DOHH2 (cell line): ENCODE measurements around the gene PRR15L.

Experiments used
- H3F3A ChIP-seq: fragments of 200-600 bp; sonication (generic), shearing (Covaris generic); 2 replicates; pipeline ENCODE4 v1.6.0; 2016; ENCODE audit warnings: antibody characterized with exemption, mild to moderate bottlenecking; ENCODE audit not compliant: control insufficient read depth, insufficient read depth
- H3K27ac ChIP-seq: fragments of 200-600 bp; sonication (generic); 2 replicates; pipeline ENCODE4 v1.5.1; 2014; ENCODE audit warnings: low read depth, mild to moderate bottlenecking, low read length, moderate library complexity
- H3K27me3 ChIP-seq: fragments of 200-600 bp; sonication (generic); 2 replicates; pipeline ENCODE4 v1.6.1; 2014; ENCODE audit warnings: mild to moderate bottlenecking, low read length, mixed read lengths; ENCODE audit not compliant: control insufficient read depth
- H3K36me3 ChIP-seq: fragments of 200-600 bp; sonication (generic); 2 replicates; pipeline ENCODE4 v1.6.1; 2014; ENCODE audit warnings: mild to moderate bottlenecking, low read length, moderate library complexity, mixed read lengths; ENCODE audit not compliant: control insufficient read depth
- H3K4me1 ChIP-seq: fragments of 200-600 bp; sonication (generic); 2 replicates; pipeline ENCODE4 v1.6.1; 2014; ENCODE audit warnings: mild to moderate bottlenecking, low read length, mixed read lengths; ENCODE audit not compliant: control insufficient read depth
- H3K4me2 ChIP-seq: fragments of 200-600 bp; sonication (generic); 2 replicates; pipeline ENCODE4 v1.6.0; 2014; ENCODE audit warnings: mild to moderate bottlenecking, low read length, moderate library complexity
- H3K4me3 ChIP-seq: fragments of 200-600 bp; sonication (generic); 2 replicates; pipeline ENCODE4 v1.5.1; 2014; ENCODE audit warnings: mild to moderate bottlenecking, low read length, mixed read lengths
- H3K79me2 ChIP-seq: fragments of 200-600 bp; sonication (generic); 2 replicates; pipeline ENCODE4 v1.6.1; 2014; ENCODE audit warnings: mild to moderate bottlenecking, low read length, mixed read lengths; ENCODE audit not compliant: control insufficient read depth
- H3K9me2 ChIP-seq: fragments of 200-600 bp; sonication (generic); replicated peaks from 2 replicates; pipeline ENCODE4 v1.6.1; 2014; ENCODE audit warnings: mild to moderate bottlenecking, low read length, mixed read lengths; ENCODE audit not compliant: control insufficient read depth
- H3K9me3 ChIP-seq: fragments of 200-600 bp; sonication (generic); 2 replicates; pipeline ENCODE4 v1.6.1; 2014; ENCODE audit warnings: antibody characterized with exemption, low read length, mixed read lengths; ENCODE audit not compliant: control insufficient read depth, insufficient read depth
- H4K20me1 ChIP-seq: fragments of 200-600 bp; sonication (generic); 2 replicates; pipeline ENCODE4 v1.6.0; 2014; ENCODE audit warnings: low read depth, mild to moderate bottlenecking, antibody characterized with exemption, low read length, moderate library complexity; ENCODE audit not compliant: control insufficient read depth, insufficient read depth
- CTCF ChIP-seq: fragments of 200-600 bp; sonication (generic); IDR thresholded peaks from one replicate; pipeline ENCODE4 v1.5.1; 2014; ENCODE audit warnings: antibody characterized with exemption, mild to moderate bottlenecking, low read depth, low read length; ENCODE audit not compliant: poor library complexity, severe bottlenecking
- EZH2phosphoT487 ChIP-seq: fragments of 200-600 bp; sonication (generic); IDR thresholded peaks from 2 replicates; pipeline ENCODE4 v1.6.1; 2017; ENCODE audit warnings: borderline replicate concordance, mild to moderate bottlenecking, antibody characterized with exemption, low read length, moderate library complexity, mixed read lengths

The PRR15L gene

GRCh38 chr17:47955497-47956461, 1.9 kb downstream of the PRR15L start:
- Histone ChIP-seq H3K79me2 (no peaks in the 10 kb centered on the region), H3K4me3 (no peak overlapping the region), H4K20me1 (no peaks in the 10 kb centered on the region), H3F3A (no peaks in the 10 kb centered on the region), H3K4me2 (no peak overlapping the region), H3K9me3 (no peaks in the 10 kb centered on the region), H3K4me1 (no peaks in the 10 kb centered on the region), H3K36me3 (no peaks in the 10 kb centered on the region; the same call in 1 of the 2 replicates), H3K27me3 (peaks cover 7% of the 10 kb centered on the region), H3K9me2 (no peaks in the 10 kb centered on the region), H3K27ac (no peak overlapping the region)
- no peak for TF ChIP-seq EZH2phosphoT487
- TF ChIP-seq CTCF: no peak

- Histone ChIP-seq H3K4me3 (no peak overlapping the region), H3K27ac (no peak overlapping the region)
These were observed 3.8 kb downstream of the PRR15L start for GRCh38 chr17:47953909-47954308.

GRCh38 chr17:47952171-47953021, 5.3 kb downstream of the PRR15L start:
- Histone ChIP-seq H3K9me3 (no peaks in the 10 kb centered on the region), H3K79me2 (no peaks in the 10 kb centered on the region), H3K9me2 (no peaks in the 10 kb centered on the region), H3K27ac (no peak overlapping the region), H3K36me3 (peaks cover 22% of the 10 kb centered on the region), H3K4me3 (no peak overlapping the region), H3K4me1 (peaks cover 17% of the 10 kb centered on the region), H4K20me1 (no peaks in the 10 kb centered on the region), H3F3A (no peaks in the 10 kb centered on the region), H3K4me2 (no peak overlapping the region), H3K27me3 (no peaks in the 10 kb centered on the region)
- no peak for TF ChIP-seq CTCF

More at GRCh38 chr17:47953909-47954308, 3.8 kb downstream of the PRR15L start:
- Histone ChIP-seq H3K79me2 (no peaks in the 10 kb centered on the region), H3K36me3 (peaks cover 13% of the 10 kb centered on the region), H3K9me2 (no peaks in the 10 kb centered on the region), H3K4me1 (peaks cover 12% of the 10 kb centered on the region), H3K9me3 (no peaks in the 10 kb centered on the region), H3F3A (no peaks in the 10 kb centered on the region), H3K27me3 (peaks cover 2% of the 10 kb centered on the region; the same call in 1 of the 2 replicates), H4K20me1 (no peaks in the 10 kb centered on the region), H3K4me2 (no peak overlapping the region)
- TF ChIP-seq CTCF (no peak), EZH2phosphoT487 (no peak)
